GM12878 (cell line): ENCODE measurements around the gene ANKHD1. TPM values are rescaled to one million over a fixed set of nuclear protein-coding genes. Genes with fewer than 3 reads are reported as not detected.

Source experiments
- BCL3 ChIP-seq: IDR thresholded peaks from 2 replicates; pipeline ENCODE4 v1.6.1; 2011; ENCODE audit warnings: borderline replicate concordance, low read depth, mild to moderate bottlenecking, moderate library complexity, low read length; ENCODE audit not compliant: insufficient read depth, poor library complexity, severe bottlenecking
- BRCA1 ChIP-seq: IDR thresholded peaks from 2 replicates; pipeline ENCODE4 v1.6.1; 2011; ENCODE audit warnings: low read depth, low read length, improper control_type of control experiment
- CHD1 ChIP-seq: IDR thresholded peaks from 2 replicates; pipeline ENCODE4 v1.6.1; 2012; ENCODE audit warnings: low read depth, low read length, improper control_type of control experiment
- CHD4 ChIP-seq: fragments of 200-600 bp; sonication (generic); IDR thresholded peaks from 2 replicates; pipeline ENCODE4 v1.6.1; 2016; ENCODE audit warnings: mild to moderate bottlenecking
- CREM ChIP-seq: IDR thresholded peaks from 2 replicates; pipeline ENCODE4 v1.6.1; 2014; ENCODE audit warnings: antibody characterized with exemption, low read depth
- DPF2 ChIP-seq: fragments of 450-650 bp; IDR thresholded peaks from 2 replicates; pipeline ENCODE4 v1.6.1; 2017; ENCODE audit warnings: mild to moderate bottlenecking
- E2F8 ChIP-seq: fragments of 450-650 bp; IDR thresholded peaks from 2 replicates; pipeline ENCODE4 v1.6.1; 2018; ENCODE audit warnings: mild to moderate bottlenecking, low read depth, moderate library complexity; ENCODE audit not compliant: partially characterized antibody
- ELK1 ChIP-seq: IDR thresholded peaks from 2 replicates; pipeline ENCODE4 v1.6.1; 2012; ENCODE audit warnings: low read depth, low read length, improper control_type of control experiment
- GATAD2B ChIP-seq: fragments of 450-650 bp; conservative IDR thresholded peaks from 2 replicates; pipeline ENCODE4 v1.6.1; 2017; ENCODE audit warnings: low read depth, mild to moderate bottlenecking, moderate library complexity
- HSF1 ChIP-seq: fragments of 150-350 bp; IDR thresholded peaks from 2 replicates; pipeline ENCODE4 v1.6.1; 2014; ENCODE audit warnings: mild to moderate bottlenecking, low read depth, low read length
- IRF4 ChIP-seq: IDR thresholded peaks from 2 replicates; pipeline ENCODE4 v1.6.1; 2011; ENCODE audit warnings: low read depth, low read length
- LARP7 ChIP-seq: fragments of 450-650 bp; IDR thresholded peaks from 2 replicates; pipeline ENCODE4 v1.6.1; 2017; ENCODE audit warnings: mild to moderate bottlenecking
- MEF2B ChIP-seq: fragments of 450-650 bp; IDR thresholded peaks from 2 replicates; pipeline ENCODE4 v1.6.1; 2018; ENCODE audit warnings: mild to moderate bottlenecking, moderate library complexity; ENCODE audit not compliant: partially characterized antibody, poor library complexity, severe bottlenecking
- MYB ChIP-seq: fragments of 150-350 bp; IDR thresholded peaks from 2 replicates; pipeline ENCODE4 v1.6.1; 2014; ENCODE audit warnings: mild to moderate bottlenecking, low read depth, low read length, borderline replicate concordance
- NFIC ChIP-seq: IDR thresholded peaks from 2 replicates; pipeline ENCODE4 v1.6.1; 2012; ENCODE audit warnings: low read depth, mild to moderate bottlenecking, inconsistent platforms, low read length, moderate library complexity
- NR2F1 ChIP-seq: fragments of 450-650 bp; conservative IDR thresholded peaks from 2 replicates; pipeline ENCODE4 v1.6.1; 2017; ENCODE audit warnings: mild to moderate bottlenecking
- PAX5 ChIP-seq: IDR thresholded peaks from 2 replicates; pipeline ENCODE4 v1.6.1; 2011; ENCODE audit warnings: low read depth, low read length, borderline replicate concordance
- PBX3 ChIP-seq: IDR thresholded peaks from 2 replicates; pipeline ENCODE4 v1.6.1; 2011; ENCODE audit warnings: mild to moderate bottlenecking, low read depth, low read length, moderate library complexity; ENCODE audit not compliant: insufficient replicate concordance
- POLR2A ChIP-seq: IDR thresholded peaks from 2 replicates; pipeline ENCODE4 v1.6.1; 2011; ENCODE audit warnings: low read depth, mild to moderate bottlenecking, low read length
- POLR2AphosphoS5 ChIP-seq: IDR thresholded peaks from 2 replicates; pipeline ENCODE4 v1.6.1; 2011; ENCODE audit warnings: mild to moderate bottlenecking, low read length, inconsistent platforms
- SMAD1 ChIP-seq: fragments of 450-650 bp; IDR thresholded peaks from 2 replicates; pipeline ENCODE4 v1.6.1; 2018; ENCODE audit warnings: mild to moderate bottlenecking, low read depth; ENCODE audit not compliant: partially characterized antibody
- SREBF2 ChIP-seq: IDR thresholded peaks from 2 replicates; pipeline ENCODE4 v1.6.1; 2012; ENCODE audit warnings: mild to moderate bottlenecking, low read length
- SUZ12 ChIP-seq: fragments of 200-600 bp; sonication (generic); IDR thresholded peaks from one replicate; pipeline ENCODE4 v1.6.1; 2018; ENCODE audit warnings: antibody characterized with exemption, mild to moderate bottlenecking; ENCODE audit not compliant: unreplicated experiment
- polyA plus RNA-seq, 11 experiments: library from polyadenylated mRNA; depleted of rRNA in 4 of 11; unstranded in 6 of 11; stranded (reverse) in 5 of 11; fragments of >200 nt; fragmentation: Nextera tagmentation in 4 of 11; fragmentation: Illumina TruSeq in 1 of 11; extraction: Ambion mirVana in 4 of 11; extraction: Trizol in 1 of 11; gene quantifications; 1 replicate in 1 of 11; 2 replicates in 10 of 11; pipeline versions ENCODE4 v1.2.1 to v1.2.3, GENCODE V29; 2011 to 2016; ENCODE audit warnings: inconsistent platforms in 2 of 11, missing spikeins in 2 of 11, low read depth in 1 of 11
- total RNA-seq, 4 experiments: library from RNA; depleted of rRNA in 3 of 4; stranded (reverse); fragments of >200 nt in 3 of 4; fragmentation: Illumina TruSeq in 1 of 4; extraction: Trizol in 1 of 4; gene quantifications; 2 replicates each; pipeline versions ENCODE4 v1.2.1 to v1.2.3, GENCODE V29; 2013 to 2021

The ANKHD1 gene
- total and polyA plus RNA-seq, 10 of the 15 experiments (the other 5 are each of a cell fraction or from before 2014, with no cell fraction given): 31.6 to 96.8 (median 74.3) TPM

GRCh38 chr5:140547508-140548299 lies 146.1 kb downstream of the ANKHD1 start, which contains the start of gene EIF4EBP3 (continued):
- no peak for TF ChIP-seq MEF2B
- TF ChIP-seq CHD1: no peak
- TF ChIP-seq HSF1: no peak
- TF ChIP-seq MYB: no peak
- TF ChIP-seq SREBF2: no peak
- TF ChIP-seq CREM: peak; percentile 81
- TF ChIP-seq BCL3: peak; percentile 78
- no peak for TF ChIP-seq SUZ12
- no peak for TF ChIP-seq CHD4
- no peak for TF ChIP-seq BRCA1
- peak; percentile 92 for TF ChIP-seq DPF2
- 0 out of 2 replicates have a peak, but pooled peaks have one; percentile 47 for TF ChIP-seq GATAD2B
- no peak; the same call in 1 of the 2 replicates for TF ChIP-seq LARP7
- TF ChIP-seq ELK1: no peak
- peak; percentile 42; the same call in 1 of the 2 replicates for TF ChIP-seq PAX5
- no peak for TF ChIP-seq IRF4
- 0 out of 2 replicates have a peak, but pooled peaks have one; percentile 12 for TF ChIP-seq NR2F1
- no peak for TF ChIP-seq SMAD1
- peak; percentile 96 for TF ChIP-seq PBX3
- no peak for TF ChIP-seq E2F8
- no peak for TF ChIP-seq NFIC
- peak; percentile 87 for TF ChIP-seq POLR2A
- TF ChIP-seq POLR2AphosphoS5: peak; percentile 54; the same call in 1 of the 2 replicates
